ENCODE results near the gene AMPD1.

DNA sequence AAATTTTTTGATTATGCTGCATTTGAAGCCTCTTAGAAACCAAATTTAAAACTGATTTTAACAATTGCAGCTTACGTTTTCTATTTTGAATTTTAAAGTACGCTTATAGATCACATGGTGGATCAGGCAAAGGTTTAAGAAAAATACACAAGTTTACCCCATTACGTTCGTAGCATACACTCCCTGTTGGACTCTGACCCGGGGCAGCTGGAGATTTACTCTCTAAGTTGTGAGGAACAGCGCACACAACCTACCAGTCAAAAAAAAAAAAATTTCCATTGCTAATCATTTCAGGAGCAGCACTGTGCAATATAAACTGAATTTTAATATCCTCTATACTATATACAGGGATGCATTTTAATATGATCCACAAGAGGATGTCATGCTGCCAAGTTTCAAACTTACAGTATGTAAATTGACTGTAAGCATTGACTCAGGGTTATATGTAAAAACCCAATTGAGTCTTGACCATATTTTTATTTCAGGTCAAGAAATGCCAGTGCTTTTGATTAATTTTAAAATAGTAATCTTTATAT, 42.0 kb upstream of the AMPD1 start:
- TF ChIP-seq, protein P1, sequence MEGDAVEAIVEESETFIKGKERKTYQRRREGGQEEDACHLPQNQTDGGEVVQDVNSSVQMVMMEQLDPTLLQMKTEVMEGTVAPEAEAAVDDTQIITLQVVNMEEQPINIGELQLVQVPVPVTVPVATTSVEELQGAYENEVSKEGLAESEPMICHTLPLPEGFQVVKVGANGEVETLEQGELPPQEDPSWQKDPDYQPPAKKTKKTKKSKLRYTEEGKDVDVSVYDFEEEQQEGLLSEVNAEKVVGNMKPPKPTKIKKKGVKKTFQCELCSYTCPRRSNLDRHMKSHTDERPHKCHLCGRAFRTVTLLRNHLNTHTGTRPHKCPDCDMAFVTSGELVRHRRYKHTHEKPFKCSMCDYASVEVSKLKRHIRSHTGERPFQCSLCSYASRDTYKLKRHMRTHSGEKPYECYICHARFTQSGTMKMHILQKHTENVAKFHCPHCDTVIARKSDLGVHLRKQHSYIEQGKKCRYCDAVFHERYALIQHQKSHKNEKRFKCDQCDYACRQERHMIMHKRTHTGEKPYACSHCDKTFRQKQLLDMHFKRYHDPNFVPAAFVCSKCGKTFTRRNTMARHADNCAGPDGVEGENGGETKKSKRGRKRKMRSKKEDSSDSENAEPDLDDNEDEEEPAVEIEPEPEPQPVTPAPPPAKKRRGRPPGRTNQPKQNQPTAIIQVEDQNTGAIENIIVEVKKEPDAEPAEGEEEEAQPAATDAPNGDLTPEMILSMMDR (IDR thresholded peaks at IDR 0.05) = no peak
- no peak for TF ChIP-seq POLR2A (IDR thresholded peaks at IDR 0.05)
